ENCODE results near the gene SOX13. TPM values are rescaled to one million over a fixed set of nuclear protein-coding genes. Genes with fewer than 3 reads are reported as not detected.
A peak's percentile ranks its signal among the peaks of the same experiment; 100 is the strongest.
"Not testable (repeated sequence)": the region's sequence is repeated elsewhere in the genome, so short reads cannot be mapped to it uniquely, and the experiment has no call there.

Gene SOX13
- total and polyA plus RNA-seq, 7 experiments from 2014 or later = 0.24 to 10.1 (median 0.85) TPM; not detected in 2

GRCh38 chr1:204094856-204095634 lies 22.1 kb downstream of the SOX13 start:
- Mint-ChIP-seq H3K27me3 (peaks cover 0 to 4% (median 0%) of the 10 kb centered on the region in 5 donors), H3K27ac (no peak overlapping the region), H3K4me3 (no peak overlapping the region), H3K9me3 (no peaks in the 10 kb centered on the region), H3K4me1 (peaks cover 0 to 3% (median 0%) of the 10 kb centered on the region in 7 donors), H3K36me3 (no peaks in the 10 kb centered on the region)
- no peaks in the 10 kb centered on the region for H3K27me3 ChIP-seq (ENCODE audit: control insufficient read depth in 2 of 2, insufficient read depth in 2 of 2, low read length in 2 of 2)
- ChIA-PET CTCF (no interaction called here), POLR2A (no interaction called here)
- H3K9me3 ChIP-seq (ENCODE audit: control insufficient read depth in 2 of 3, low read length in 3 of 3) = no peaks in the 10 kb centered on the region
- no peaks in the 10 kb centered on the region for H3K4me1 ChIP-seq (ENCODE audit: control insufficient read depth in 2 of 2, insufficient read depth in 2 of 2, low read length in 2 of 2)
- H3K4me3 ChIP-seq (ENCODE audit: low read length) = no peak overlapping the region
- no peaks in the 10 kb centered on the region for H3K36me3 ChIP-seq (ENCODE audit: control insufficient read depth in 2 of 3, insufficient read depth in 3 of 3, low read length in 3 of 3)
- DNase-seq = no peak
- intact Hi-C loops (cut with micrococcal nuclease) = no loop called here
- no peak for ATAC-seq
- no peak overlapping the region for H3K27ac ChIP-seq (ENCODE audit: low read depth, low read length)

DNA sequence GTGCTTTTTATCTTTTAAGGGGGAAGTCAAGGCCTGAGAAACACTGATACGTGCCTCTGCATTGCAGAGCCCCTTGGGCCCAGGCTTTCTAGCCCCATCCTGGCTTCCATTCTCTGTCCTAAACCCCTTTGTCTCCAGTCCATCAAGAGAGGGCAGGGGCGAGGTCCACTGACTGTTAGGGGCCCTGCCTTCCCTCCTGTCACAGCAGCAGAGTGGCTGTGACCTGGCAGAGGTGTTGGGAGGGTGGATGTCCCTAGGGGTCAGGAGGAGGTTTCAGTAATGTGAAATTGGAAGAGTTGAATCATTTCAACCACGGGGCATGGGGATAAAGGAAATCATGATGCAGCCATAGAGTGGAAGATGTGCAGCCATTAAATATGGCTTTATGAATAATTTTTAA lies 24.0 kb downstream of the SOX13 start:
- ChIA-PET POLR2A (no interaction called here), CTCF (no interaction called here)
- Histone ChIP-seq H3K4me1 (ENCODE audit: control insufficient read depth in 2 of 2, insufficient read depth in 2 of 2, low read length in 2 of 2) (peaks cover 0 to 4% of the 10 kb centered on the region in 2 donors), H3K9me3 (ENCODE audit: control insufficient read depth in 2 of 3, low read length in 3 of 3) (no peaks in the 10 kb centered on the region), H3K4me3 (ENCODE audit: low read length) (no peak overlapping the region), H3K36me3 (ENCODE audit: control insufficient read depth in 2 of 3, insufficient read depth in 3 of 3, low read length in 3 of 3) (no peaks in the 10 kb centered on the region), H3K27me3 (ENCODE audit: control insufficient read depth in 2 of 2, insufficient read depth in 2 of 2, low read length in 2 of 2) (no peaks in the 10 kb centered on the region), H3K27ac (ENCODE audit: low read depth, low read length) (no peak overlapping the region)
- peaks cover 0 to 6% (median 2%) of the 10 kb centered on the region in 5 donors for H3K27me3 Mint-ChIP-seq
- peaks cover 0 to 5% (median 0%) of the 10 kb centered on the region in 7 donors for H3K4me1 Mint-ChIP-seq
- no peak for ATAC-seq
- intact Hi-C loops (cut with micrococcal nuclease) = no loop called here
- no peaks in the 10 kb centered on the region for H3K9me3 Mint-ChIP-seq
- DNase-seq = no peak
- H3K4me3 Mint-ChIP-seq = no peak overlapping the region
- H3K27ac Mint-ChIP-seq = no peak overlapping the region
- H3K36me3 Mint-ChIP-seq = no peaks in the 10 kb centered on the region

- Histone ChIP-seq H3K4me3 (ENCODE audit: low read length) (no peak overlapping the region), H3K27ac (ENCODE audit: low read depth, low read length) (no peak overlapping the region), H3K36me3 (ENCODE audit: control insufficient read depth in 2 of 3, insufficient read depth in 3 of 3, low read length in 3 of 3) (no peaks in the 10 kb centered on the region), H3K4me1 (ENCODE audit: control insufficient read depth in 2 of 2, insufficient read depth in 2 of 2, low read length in 2 of 2) (peaks cover 0 to 21% of the 10 kb centered on the region in 2 donors), H3K27me3 (ENCODE audit: control insufficient read depth in 2 of 2, insufficient read depth in 2 of 2, low read length in 2 of 2) (no peaks in the 10 kb centered on the region), H3K9me3 (ENCODE audit: control insufficient read depth in 2 of 3, low read length in 3 of 3) (no peaks in the 10 kb centered on the region)
- no peak overlapping the region for H3K4me3 Mint-ChIP-seq
- ATAC-seq (no peak), DNase-seq (no peak)
- H3K9me3 Mint-ChIP-seq = no peaks in the 10 kb centered on the region
- ChIA-PET POLR2A (no interaction called here), CTCF (no interaction called here)
- H3K36me3 Mint-ChIP-seq = peaks cover 0 to 2% (median 0%) of the 10 kb centered on the region in 5 donors
- H3K27me3 Mint-ChIP-seq = peaks cover 0 to 11% (median 2%) of the 10 kb centered on the region in 5 donors
- intact Hi-C loops (cut with micrococcal nuclease) = no loop called here
- peak overlapping the region in 1 of 9 donors; percentile 48 for H3K27ac Mint-ChIP-seq
- peaks cover 0 to 15% (median 10%) of the 10 kb centered on the region in 7 donors for H3K4me1 Mint-ChIP-seq
Measured at GRCh38 chr1:204098683-204099082, 25.8 kb downstream of the SOX13 start.

DNA sequence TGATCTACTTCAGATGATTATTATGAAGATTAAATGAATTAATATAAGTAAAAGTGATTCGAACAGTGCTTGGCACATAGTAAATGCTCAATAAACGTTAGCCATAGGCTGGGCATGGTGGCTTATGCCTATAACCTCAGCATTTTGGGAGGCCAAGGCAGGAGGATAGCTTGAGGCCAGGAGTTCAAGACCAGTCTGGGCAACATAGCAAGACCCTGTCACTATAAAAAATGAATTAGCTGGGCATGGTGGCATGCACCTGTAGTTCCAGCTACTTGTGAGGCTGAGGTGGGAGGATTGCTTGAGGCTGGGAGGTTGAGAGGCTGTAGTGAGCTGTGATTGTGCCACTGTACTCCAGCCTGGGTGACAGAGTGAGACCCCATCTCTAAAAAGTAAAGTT lies 26.8 kb downstream of the SOX13 start:
- H3K9me3 Mint-ChIP-seq; POLR2A ChIA-PET; H3K4me3 Mint-ChIP-seq; DNase-seq; CTCF ChIA-PET; H3K4me3 ChIP-seq (ENCODE audit: low read length); H3K36me3 ChIP-seq (ENCODE audit: control insufficient read depth in 2 of 3, insufficient read depth in 3 of 3, low read length in 3 of 3); ATAC-seq; H3K27ac ChIP-seq (ENCODE audit: low read depth, low read length); H3K9me3 ChIP-seq (ENCODE audit: control insufficient read depth in 2 of 3, low read length in 3 of 3); H3K27ac Mint-ChIP-seq; intact Hi-C loops (cut with micrococcal nuclease); H3K36me3 Mint-ChIP-seq; H3K27me3 ChIP-seq (ENCODE audit: control insufficient read depth in 2 of 2, insufficient read depth in 2 of 2, low read length in 2 of 2): not testable (repeated sequence)
- H3K27me3 Mint-ChIP-seq = peaks cover 0 to 14% (median 2%) of the 10 kb centered on the region in 5 donors
- peaks cover 0 to 32% of the 10 kb centered on the region in 2 donors for H3K4me1 ChIP-seq (ENCODE audit: control insufficient read depth in 2 of 2, insufficient read depth in 2 of 2, low read length in 2 of 2)
- peaks cover 4 to 22% (median 13%) of the 10 kb centered on the region in 7 donors for H3K4me1 Mint-ChIP-seq

- peak; percentile 40 for ATAC-seq
- Mint-ChIP-seq H3K4me3 (peak overlapping the region in 3 of 10 donors; percentile 16 to 66 (median 23)), H3K27ac (peak overlapping the region in 1 of 9 donors; percentile 45), H3K36me3 (peaks cover 0 to 2% (median 0%) of the 10 kb centered on the region in 5 donors), H3K4me1 (peaks cover 7 to 27% (median 17%) of the 10 kb centered on the region in 7 donors), H3K9me3 (peaks cover 0 to 3% (median 0%) of the 10 kb centered on the region in 11 donors), H3K27me3 (peaks cover 0 to 18% (median 0%) of the 10 kb centered on the region in 5 donors)
- Histone ChIP-seq H3K27ac (ENCODE audit: low read depth, low read length) (no peak overlapping the region), H3K27me3 (ENCODE audit: control insufficient read depth in 2 of 2, insufficient read depth in 2 of 2, low read length in 2 of 2) (no peaks in the 10 kb centered on the region), H3K4me1 (ENCODE audit: control insufficient read depth in 2 of 2, insufficient read depth in 2 of 2, low read length in 2 of 2) (peaks cover 0 to 51% of the 10 kb centered on the region in 2 donors), H3K36me3 (ENCODE audit: control insufficient read depth in 2 of 3, insufficient read depth in 3 of 3, low read length in 3 of 3) (no peaks in the 10 kb centered on the region), H3K9me3 (ENCODE audit: control insufficient read depth in 2 of 3, low read length in 3 of 3) (no peaks in the 10 kb centered on the region), H3K4me3 (ENCODE audit: low read length) (no peak overlapping the region)
- intact Hi-C loops (cut with micrococcal nuclease) = no loop called here
- ChIA-PET POLR2A (no interaction called here), CTCF (interaction anchor here (0.6 kb wide), 1 partner anchor 1285 kb away, joined by 5 read pairs; no protein-coding TSS in a partner anchor)
- no peak for DNase-seq
Measured at GRCh38 chr1:204102029-204102611, 29.2 kb downstream of the SOX13 start.

DNA sequence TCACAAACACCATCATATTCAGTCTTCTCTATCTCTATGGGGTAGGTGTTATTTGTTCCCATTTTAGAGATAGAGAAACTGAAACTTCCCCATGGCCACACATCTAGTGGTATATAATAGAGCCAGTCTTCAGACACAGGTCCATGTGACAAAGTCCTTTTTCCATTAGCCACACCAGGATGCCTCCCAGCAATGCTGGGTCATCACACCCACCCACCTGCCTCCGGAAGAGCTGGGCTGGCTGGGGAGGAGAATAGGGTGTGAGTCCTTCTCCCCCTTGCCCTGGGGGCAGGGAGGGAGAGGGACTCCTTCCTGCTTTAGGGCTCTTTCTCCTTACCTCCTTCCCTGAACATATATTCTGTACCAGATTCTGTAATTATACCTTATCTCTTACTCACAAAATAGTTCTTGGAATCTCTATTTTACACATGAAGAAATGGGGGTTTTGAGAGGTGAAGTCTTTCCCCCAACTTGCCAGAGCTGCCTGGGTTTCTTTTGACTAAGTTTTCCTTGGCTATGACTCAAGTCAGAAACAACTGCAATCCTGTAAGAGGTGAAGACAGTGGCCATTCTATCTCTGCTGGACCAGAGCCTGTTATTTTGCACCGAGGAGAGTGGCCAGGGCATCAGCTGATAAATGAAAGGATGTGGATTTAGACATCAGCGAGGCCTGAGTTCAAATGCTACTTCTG lies 30.0 kb downstream of the SOX13 start:
- intact Hi-C loops (cut with micrococcal nuclease) = no loop called here
- no peaks in the 10 kb centered on the region for H3K9me3 ChIP-seq (ENCODE audit: control insufficient read depth in 2 of 3, low read length in 3 of 3)
- POLR2A ChIA-PET = no interaction called here
- DNase-seq = no peak
- peaks cover 0 to 2% (median 0%) of the 10 kb centered on the region in 5 donors for H3K36me3 Mint-ChIP-seq
- CTCF ChIA-PET = interaction anchor here (0.6 kb wide), 1 partner anchor 1284 kb away, joined by 5 read pairs; no protein-coding TSS in a partner anchor
- no peak overlapping the region for H3K4me3 ChIP-seq (ENCODE audit: low read length)
- peak overlapping the region in 3 of 9 donors; percentile 14 to 45 (median 21) for H3K27ac Mint-ChIP-seq
- H3K4me3 Mint-ChIP-seq = peak overlapping the region in 2 of 10 donors; percentile 23 to 57
- H3K9me3 Mint-ChIP-seq = peaks cover 0 to 3% (median 0%) of the 10 kb centered on the region in 11 donors
- no peaks in the 10 kb centered on the region for H3K36me3 ChIP-seq (ENCODE audit: control insufficient read depth in 2 of 3, insufficient read depth in 3 of 3, low read length in 3 of 3)
- H3K4me1 Mint-ChIP-seq = peaks cover 7 to 27% (median 17%) of the 10 kb centered on the region in 7 donors
- no peak for ATAC-seq
- H3K27me3 Mint-ChIP-seq = peaks cover 0 to 18% (median 4%) of the 10 kb centered on the region in 5 donors
- H3K4me1 ChIP-seq (ENCODE audit: control insufficient read depth in 2 of 2, insufficient read depth in 2 of 2, low read length in 2 of 2) = peaks cover 0 to 51% of the 10 kb centered on the region in 2 donors
- no peaks in the 10 kb centered on the region for H3K27me3 ChIP-seq (ENCODE audit: control insufficient read depth in 2 of 2, insufficient read depth in 2 of 2, low read length in 2 of 2)
- H3K27ac ChIP-seq (ENCODE audit: low read depth, low read length) = no peak overlapping the region
